IMR-90 (cell line): Measurements from ENCODE around the gene LLGL1. TPM values are rescaled to one million over a fixed set of nuclear protein-coding genes. Genes with fewer than 3 reads are reported as not detected.

Experiments
- ATAC-seq: fragments of 200-7000 bp; cut with Tn5 transposase; 2 replicates; pipeline ENCODE4 v1.9.1; 2020; ENCODE audit warnings: low read depth, mild to moderate bottlenecking, moderate library complexity
- BruUV-seq: library from RNA; stranded (reverse); fragments of 400-500 nt; replicated peaks from 2 replicates; lab custom pipeline; 2021; lab: Mats Ljungman, UMichigan
- CTCF ChIA-PET: fragments of 300-600 bp; formaldehyde crosslinking; extraction: SDS; loops from one replicate; lab custom pipeline; 2021; ENCODE audit warnings: antibody characterized with exemption; lab: Yijun Ruan, JAX
- POLR2A ChIA-PET: fragments of 300-600 bp; sonication (Branson Sonifier 250); formaldehyde crosslinking; loops from one replicate; lab custom pipeline; 2022; ENCODE audit warnings: antibody characterized with exemption; ENCODE audit not compliant: unreplicated experiment; lab: Charles Lee
- DNase-seq: peaks from one replicate; pipeline ENCODE4 v3.0.0; 2013
- H2AFZ ChIP-seq: replicated peaks from 2 replicates; pipeline ENCODE3; 2013; ENCODE audit warnings: low read length, mild to moderate bottlenecking; ENCODE audit not compliant: poor library complexity
- H2AK5ac ChIP-seq: 2 replicates; pipeline ENCODE4 v1.6.1; 2013; ENCODE audit warnings: low read depth, low read length, inconsistent platforms
- H2AK9ac ChIP-seq: replicated peaks from 2 replicates; pipeline ENCODE3; 2013; ENCODE audit warnings: mild to moderate bottlenecking, low read depth, low read length, moderate library complexity; ENCODE audit not compliant: poor library complexity
- H2BK120ac ChIP-seq: 2 replicates; pipeline ENCODE4 v1.6.1; 2013; ENCODE audit warnings: low read depth, low read length, inconsistent platforms
- H2BK15ac ChIP-seq: 3 replicates; pipeline ENCODE4 v1.6.1; 2013; ENCODE audit warnings: low read depth, low read length, inconsistent platforms
- H2BK20ac ChIP-seq: 2 replicates; pipeline ENCODE4 v1.6.1; 2013; ENCODE audit warnings: low read depth, mild to moderate bottlenecking, inconsistent platforms, low read length, moderate library complexity
- H2BK5ac ChIP-seq: 2 replicates; pipeline ENCODE4 v1.6.1; 2013; ENCODE audit warnings: mild to moderate bottlenecking, low read depth, low read length, inconsistent platforms; ENCODE audit not compliant: poor library complexity, severe bottlenecking
- H3K14ac ChIP-seq: replicated peaks from 2 replicates; pipeline ENCODE4 v1.6.1; 2013; ENCODE audit warnings: low read depth, low read length, inconsistent platforms
- H3K18ac ChIP-seq: 2 replicates; pipeline ENCODE4 v1.6.1; 2013; ENCODE audit warnings: low read depth, low read length, control low read depth
- H3K23ac ChIP-seq: 2 replicates; pipeline ENCODE4 v1.6.1; 2013; ENCODE audit warnings: low read depth, low read length, inconsistent platforms
- H3K27ac ChIP-seq: 2 replicates; pipeline ENCODE4 v1.5.1; 2013; ENCODE audit warnings: mild to moderate bottlenecking, control low read depth, low read length; ENCODE audit not compliant: insufficient read depth
- H3K27me3 ChIP-seq: 2 replicates; pipeline ENCODE4 v1.6.1; 2013; ENCODE audit warnings: low read length; ENCODE audit not compliant: control insufficient read depth, insufficient read depth
- H3K36me3 ChIP-seq: 2 replicates; pipeline ENCODE4 v1.6.1; 2013; ENCODE audit warnings: low read length, mixed read lengths; ENCODE audit not compliant: control insufficient read depth, insufficient read depth
- H3K4ac ChIP-seq: 2 replicates; pipeline ENCODE4 v1.6.1; 2013; ENCODE audit warnings: low read depth, low read length, inconsistent platforms
- H3K4me1 ChIP-seq: 2 replicates; pipeline ENCODE4 v1.6.1; 2013; ENCODE audit warnings: low read length, mixed read lengths; ENCODE audit not compliant: control insufficient read depth, insufficient read depth
- H3K4me2 ChIP-seq: 2 replicates; pipeline ENCODE4 v1.6.1; 2013; ENCODE audit warnings: low read depth, mild to moderate bottlenecking, control low read depth, low read length, moderate library complexity
- H3K4me3 ChIP-seq: 2 replicates; pipeline ENCODE4 v1.5.1; 2013; ENCODE audit warnings: low read depth, mild to moderate bottlenecking, control low read depth, low read length, moderate library complexity; ENCODE audit not compliant: insufficient read depth
- H3K56ac ChIP-seq: 2 replicates; pipeline ENCODE4 v1.6.1; 2013; ENCODE audit warnings: low read length, inconsistent platforms; ENCODE audit not compliant: insufficient read depth; ENCODE audit errors: extremely low read depth
- H3K79me1 ChIP-seq, 2 experiments: 2 replicates each; pipeline ENCODE4 v1.6.1; 2013; ENCODE audit warnings: low read length in 2 of 2, inconsistent platforms in 1 of 2, low read depth in 1 of 2
- H3K9ac ChIP-seq: 2 replicates; pipeline ENCODE4 v1.6.1; 2013; ENCODE audit warnings: low read depth, low read length, control low read depth
- H3K9me1 ChIP-seq: 2 replicates; pipeline ENCODE4 v1.6.1; 2013; ENCODE audit warnings: low read length, inconsistent platforms; ENCODE audit not compliant: insufficient read depth
- H3K9me3 ChIP-seq: 2 replicates; pipeline ENCODE4 v1.6.1; 2013; ENCODE audit warnings: low read length; ENCODE audit not compliant: control insufficient read depth, insufficient read depth
- H4K20me1 ChIP-seq: 2 replicates; pipeline ENCODE4 v1.6.1; 2013; ENCODE audit warnings: low read length, inconsistent platforms; ENCODE audit not compliant: insufficient read depth
- H4K5ac ChIP-seq: 2 replicates; pipeline ENCODE4 v1.6.1; 2013; ENCODE audit warnings: mild to moderate bottlenecking, low read depth, low read length, control low read depth
- H4K8ac ChIP-seq, 2 experiments: 2 replicates each; pipeline ENCODE4 v1.6.1; 2013; ENCODE audit warnings: low read depth in 2 of 2, low read length in 2 of 2, control low read depth in 1 of 2, inconsistent platforms in 1 of 2
- H4K91ac ChIP-seq: 2 replicates; pipeline ENCODE4 v1.6.1; 2013; ENCODE audit warnings: low read depth, low read length, inconsistent platforms; ENCODE audit not compliant: insufficient read depth
- BHLHE40 ChIP-seq: fragments of 150-350 bp; IDR thresholded peaks from 2 replicates; pipeline ENCODE4 v1.6.1; 2016; ENCODE audit warnings: mild to moderate bottlenecking, low read depth, low read length
- CEBPB ChIP-seq: IDR thresholded peaks from 2 replicates; pipeline ENCODE4 v1.6.1; 2012; ENCODE audit warnings: low read depth, low read length, improper control_type of control experiment
- CTCF ChIP-seq: conservative IDR thresholded peaks from 2 replicates; pipeline ENCODE4 v1.5.1; 2012; ENCODE audit warnings: mild to moderate bottlenecking, low read depth, low read length, improper control_type of control experiment
- FOS ChIP-seq: fragments of 150-350 bp; IDR thresholded peaks from 2 replicates; pipeline ENCODE4 v1.6.1; 2016; ENCODE audit warnings: low read depth, low read length
- MAFK ChIP-seq: IDR thresholded peaks from 2 replicates; pipeline ENCODE4 v1.6.1; 2012; ENCODE audit warnings: low read depth, low read length, improper control_type of control experiment
- MAZ ChIP-seq: IDR thresholded peaks from 2 replicates; pipeline ENCODE4 v1.6.1; 2012; ENCODE audit warnings: low read depth, mild to moderate bottlenecking, low read length, improper control_type of control experiment, moderate library complexity, borderline replicate concordance
- NFE2L2 ChIP-seq: fragments of 150-350 bp; IDR thresholded peaks from 2 replicates; pipeline ENCODE4 v1.6.1; 2016; ENCODE audit warnings: low read depth, mild to moderate bottlenecking, low read length
- POLR2A ChIP-seq: IDR thresholded peaks from 2 replicates; pipeline ENCODE4 v1.6.1; 2012; ENCODE audit warnings: mild to moderate bottlenecking, low read depth, low read length
- RCOR1 ChIP-seq: IDR thresholded peaks from 2 replicates; pipeline ENCODE4 v1.6.1; 2012; ENCODE audit warnings: mild to moderate bottlenecking, low read length, improper control_type of control experiment; ENCODE audit not compliant: insufficient replicate concordance
- RFX5 ChIP-seq: IDR thresholded peaks from 2 replicates; pipeline ENCODE4 v1.8.0; 2012; ENCODE audit warnings: low read depth, mild to moderate bottlenecking, low read length, moderate library complexity
- WGBS, 2 experiments: methylation state at CpG; one replicate each; pipeline versions ENCODE4 v1.1.5 to v1.1.7; 2013; ENCODE audit warnings: missing lambda C conversion rate in 2 of 2; ENCODE audit not compliant: insufficient read length in 1 of 2; ENCODE audit errors: extremely low coverage in 2 of 2; 5-methylcytosine and 5-hydroxymethylcytosine counted together
- dilution Hi-C: fragments of 300-500 bp; cut with HindIII; formaldehyde crosslinking; loops from one replicate; pipeline ENCODE4 v1.14.3; 2018; ENCODE audit warnings: low sequenced_read_pairs; ENCODE audit not compliant: unreplicated experiment
- in situ Hi-C: fragments of 300-500 bp; cut with MboI; formaldehyde crosslinking; loops from 3 replicates; pipeline ENCODE4 v1.14.3; 2019; ENCODE audit warnings: low sequenced_read_pairs, inconsistent platforms, mixed read lengths
- intact Hi-C: fragments of 100-400 bp; cut with micrococcal nuclease; formaldehyde crosslinking; loops from 2 replicates; pipeline ENCODE4 v1.10.0; 2022
- polyA plus RNA-seq, 3 experiments: library from polyadenylated mRNA; depleted of rRNA; stranded (reverse); fragments of >200 nt; gene quantifications; 2 replicates each; pipeline ENCODE4 v1.2.3, GENCODE V29; 2012; ENCODE audit warnings: low replicate concordance in 1 of 3
- total RNA-seq: library from RNA; depleted of rRNA; stranded (reverse); fragments of >200 nt; gene quantifications from 2 replicates; pipeline ENCODE4 v1.2.3, GENCODE V29; 2012
- TF ChIP-seq, protein P1 (sequence below): fragments of 150-350 bp; IDR thresholded peaks from 2 replicates; pipeline ENCODE4 v1.6.1; 2017; ENCODE audit warnings: mild to moderate bottlenecking, antibody characterized with exemption, low read length, low read depth

Gene LLGL1
- total and polyA plus RNA-seq, 2 of the 4 experiments (the other 2 are of a cell fraction): 40.1 to 52.9 TPM

- Histone ChIP-seq H2BK120ac (peak overlapping the region; percentile 58; the same call in 1 of the 2 replicates), H2BK5ac (peak overlapping the region; percentile 69), H3K9ac (no peak overlapping the region; the same call in 1 of the 2 replicates), H3K18ac (no peak overlapping the region), H2BK15ac (no peak overlapping the region), H2AFZ (peak overlapping the region; percentile 71), H3K4me1 (peaks cover 5% of the 10 kb centered on the region), H3K4me2 (no peak overlapping the region), H3K27ac (peak overlapping the region; percentile 24; the same call in 1 of the 2 replicates), H2AK9ac (peak overlapping the region; percentile 83), H2AK5ac (peak overlapping the region; percentile 43; the same call in 1 of the 2 replicates), H3K23ac (0 out of 2 replicates have a peak overlapping the region, but pooled peaks have one; percentile 42), H3K9me3 (no peaks in the 10 kb centered on the region), H3K36me3 (peaks cover 67% of the 10 kb centered on the region), H3K4ac (peak overlapping the region; percentile 64), H3K27me3 (no peaks in the 10 kb centered on the region), H4K91ac (peak overlapping the region; percentile 75; the same call in 1 of the 2 replicates), H4K8ac (peak overlapping the region; percentile 54 to 74; a peak in 3 of 4 replicates), H3K14ac (peak overlapping the region; percentile 58; the same call in 1 of the 2 replicates), H3K56ac (no peak overlapping the region), H3K79me1 (peaks cover 0 to 30% of the 10 kb centered on the region in 2 experiments; a peak in 3 of 4 replicates), H3K9me1 (no peaks in the 10 kb centered on the region), H4K20me1 (peaks cover 20% of the 10 kb centered on the region), H2BK20ac (no peak overlapping the region), H3K4me3 (no peak overlapping the region), H4K5ac (no peak overlapping the region; the same call in 1 of the 2 replicates)
- in situ Hi-C loops: no loop called here
- BruUV-seq: no TSS peak
- WGBS, 2 experiments: 69% methylated on average over 12 of the region's 14 CpGs; no CpG with 5 or more reads in 1 of the 2 experiments
- TF ChIP-seq POLR2A: no peak; the same call in 1 of the 2 replicates
- TF ChIP-seq NFE2L2: peak; percentile 19; the same call in 1 of the 2 replicates
- no peak for TF ChIP-seq RFX5
- TF ChIP-seq MAFK: no peak
- TF ChIP-seq FOS: peak; percentile 71
- TF ChIP-seq RCOR1: no peak
- no peak for TF ChIP-seq CTCF
- TF ChIP-seq BHLHE40: peak; percentile 45
- TF ChIP-seq MAZ: no peak
- TF ChIP-seq, protein P1, sequence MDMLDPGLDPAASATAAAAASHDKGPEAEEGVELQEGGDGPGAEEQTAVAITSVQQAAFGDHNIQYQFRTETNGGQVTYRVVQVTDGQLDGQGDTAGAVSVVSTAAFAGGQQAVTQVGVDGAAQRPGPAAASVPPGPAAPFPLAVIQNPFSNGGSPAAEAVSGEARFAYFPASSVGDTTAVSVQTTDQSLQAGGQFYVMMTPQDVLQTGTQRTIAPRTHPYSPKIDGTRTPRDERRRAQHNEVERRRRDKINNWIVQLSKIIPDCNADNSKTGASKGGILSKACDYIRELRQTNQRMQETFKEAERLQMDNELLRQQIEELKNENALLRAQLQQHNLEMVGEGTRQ: no peak
- no peak for TF ChIP-seq CEBPB
- dilution Hi-C loops: no loop called here
- intact Hi-C loops: no loop called here
- CTCF ChIA-PET: interaction anchor here (0.8 kb wide), 1 partner anchor 13 kb away, joined by 3 read pairs; no protein-coding TSS in a partner anchor
- ATAC-seq: peak; percentile 62
- POLR2A ChIA-PET: no interaction called here
- DNase-seq: peak; percentile 67
These were observed 10.4 kb downstream of the LLGL1 start for GRCh38 chr17:18235743-18236256.
